A673 (cell line): ENCODE results near the gene TMEM114. TPM values are rescaled to one million over a fixed set of nuclear protein-coding genes. Genes with fewer than 3 reads are reported as not detected.

ENCODE experiments used
- BruUV-seq: library from RNA; stranded (reverse); fragments of 400-500 nt; replicated peaks from 2 replicates; lab custom pipeline; 2021; lab: Mats Ljungman, UMichigan
- CTCF ChIA-PET: fragments of 300-600 bp; sonication (Branson Sonifier 250); formaldehyde crosslinking; loops from one replicate; lab custom pipeline; 2022; ENCODE audit warnings: antibody characterized with exemption; lab: Charles Lee
- POLR2A ChIA-PET: fragments of 300-600 bp; sonication (Branson Sonifier 250); formaldehyde crosslinking; loops from one replicate; lab custom pipeline; 2022; ENCODE audit warnings: antibody characterized with exemption; ENCODE audit not compliant: low non-redundant PET; lab: Charles Lee
- DNase-seq: peaks from one replicate; pipeline ENCODE4 v3.0.0-alpha.2; 2015; ENCODE audit warnings: low spot score
- H3K27ac ChIP-seq: fragments of 200-600 bp; sonication (generic); 2 replicates; pipeline ENCODE4 v1.5.1; 2016; ENCODE audit warnings: mixed run types, low read depth, mild to moderate bottlenecking, mixed read lengths, antibody characterized with exemption, low read length; ENCODE audit not compliant: poor library complexity, severe bottlenecking
- H3K27me3 ChIP-seq: fragments of 200-600 bp; sonication (generic); replicated peaks from 2 replicates; pipeline ENCODE4 v1.6.1; 2017; ENCODE audit warnings: mixed run types, low read depth, mild to moderate bottlenecking, mixed read lengths, antibody characterized with exemption, low read length; ENCODE audit not compliant: insufficient read depth, poor library complexity
- H3K36me3 ChIP-seq: fragments of 200-600 bp; sonication (generic); 2 replicates; pipeline ENCODE4 v1.6.1; 2016; ENCODE audit warnings: mixed run types, mild to moderate bottlenecking, mixed read lengths, antibody characterized with exemption, low read length; ENCODE audit not compliant: insufficient read depth, poor library complexity, severe bottlenecking
- H3K4me1 ChIP-seq: fragments of 200-600 bp; sonication (generic); 2 replicates; pipeline ENCODE4 v1.6.1; 2017; ENCODE audit warnings: mixed run types, mild to moderate bottlenecking, mixed read lengths, antibody characterized with exemption, low read length; ENCODE audit not compliant: insufficient read depth, poor library complexity, severe bottlenecking
- H3K4me3 ChIP-seq: fragments of 200-600 bp; sonication (generic); 2 replicates; pipeline ENCODE4 v1.5.1; 2016; ENCODE audit warnings: low read depth, mixed run types, mild to moderate bottlenecking, mixed read lengths, low read length; ENCODE audit not compliant: poor library complexity, severe bottlenecking
- H3K9me3 ChIP-seq: fragments of 200-600 bp; sonication (generic); 2 replicates; pipeline ENCODE4 v1.6.1; 2016; ENCODE audit warnings: mixed run types, low read depth, mild to moderate bottlenecking, mixed read lengths, antibody characterized with exemption, low read length; ENCODE audit not compliant: poor library complexity, severe bottlenecking
- CTCF ChIP-seq: fragments of 300-800, 200-600 bp; sonication (generic); conservative IDR thresholded peaks from 2 replicates; pipeline ENCODE4 v1.5.1; 2017; ENCODE audit warnings: low read depth, mild to moderate bottlenecking, antibody characterized with exemption, low read length, moderate library complexity, mixed read lengths
- EZH2 ChIP-seq: fragments of 200-600 bp; sonication (generic); IDR thresholded peaks from 2 replicates; pipeline ENCODE4 v1.6.1; 2017; ENCODE audit warnings: borderline replicate concordance, low read depth, mild to moderate bottlenecking, mixed read lengths, antibody characterized with exemption, low read length; ENCODE audit not compliant: poor library complexity, severe bottlenecking
- intact Hi-C: fragments of 100-400 bp; cut with micrococcal nuclease; formaldehyde crosslinking; loops from one replicate; pipeline ENCODE4 v1.10.0; 2022; ENCODE audit not compliant: unreplicated experiment
- total RNA-seq: library from RNA; stranded (reverse); gene quantifications from 2 replicates; pipeline ENCODE4 v1.2.3, GENCODE V29; 2021

The TMEM114 gene
- total RNA-seq, 1 experiment from 2014 or later, result 0.86 TPM

GRCh38 chr16:8587065-8587464 lies 3.2 kb downstream of the TMEM114 start:
- peak; percentile 5 for DNase-seq
- ChIA-PET CTCF (no interaction called here), POLR2A (no interaction called here)
- Histone ChIP-seq H3K4me3 (no peak overlapping the region), H3K9me3 (peaks cover 36% of the 10 kb centered on the region), H3K4me1 (peaks cover 12% of the 10 kb centered on the region), H3K27ac (no peak overlapping the region), H3K27me3 (no peaks in the 10 kb centered on the region), H3K36me3 (peaks cover 99% of the 10 kb centered on the region)
- BruUV-seq, result no TSS peak
- TF ChIP-seq EZH2 (no peak), CTCF (no peak)
- intact Hi-C loops, result no loop called here

- Histone ChIP-seq H3K4me1 (peaks cover 21% of the 10 kb centered on the region), H3K4me3 (no peak overlapping the region), H3K9me3 (peaks cover 44% of the 10 kb centered on the region), H3K27ac (no peak overlapping the region), H3K27me3 (no peaks in the 10 kb centered on the region), H3K36me3 (peaks cover 99% of the 10 kb centered on the region)
- no TSS peak for BruUV-seq
- TF ChIP-seq EZH2, result no peak
- no peak for TF ChIP-seq CTCF
- CTCF ChIA-PET, result no interaction called here
- intact Hi-C loops, result no loop called here
- peak; percentile 30 for DNase-seq
- POLR2A ChIA-PET, result interaction anchor here (0.6 kb wide), 1 partner anchor 11 kb away, joined by 3 read pairs; no protein-coding TSS in a partner anchor
Observed at GRCh38 chr16:8585857-8586256, 4.5 kb downstream of the TMEM114 start.

- no peak for TF ChIP-seq CTCF
- TF ChIP-seq EZH2, result no peak
- peaks cover 48% of the 10 kb centered on the region for H3K9me3 ChIP-seq
- H3K27me3 ChIP-seq, result no peaks in the 10 kb centered on the region
- DNase-seq, result peak; percentile 31
- H3K27ac ChIP-seq, result no peak overlapping the region
- CTCF ChIA-PET, result no interaction called here
- peaks cover 21% of the 10 kb centered on the region for H3K4me1 ChIP-seq
- H3K36me3 ChIP-seq, result peaks cover 99% of the 10 kb centered on the region
- H3K4me3 ChIP-seq, result no peak overlapping the region
- POLR2A ChIA-PET, result interaction anchor here (0.5 to 0.7 kb wide), 2 partner anchors 10 to 550 kb away, joined by 3 to 7 read pairs; no protein-coding TSS in a partner anchor
- BruUV-seq, result no TSS peak
- intact Hi-C loops, result no loop called here
Observed at GRCh38 chr16:8585041-8585440, 5.3 kb downstream of the TMEM114 start.
